HCT116 (cell line): ENCODE data around the gene DYNC1I1.

Experiments used
- CEBPB ChIP-seq: IDR thresholded peaks from 2 replicates; pipeline ENCODE4 v1.6.1; 2012; ENCODE audit warnings: low read depth
- POLR2A ChIP-seq: IDR thresholded peaks from 2 replicates; pipeline ENCODE4 v1.7.0; 2011; ENCODE audit warnings: borderline replicate concordance; ENCODE audit not compliant: insufficient read depth, insufficient read length; ENCODE audit errors: extremely low read depth
- POLR2AphosphoS5 ChIP-seq: IDR thresholded peaks from 2 replicates; pipeline ENCODE4 v1.6.1; 2011; ENCODE audit warnings: mild to moderate bottlenecking, low read depth, low read length, moderate library complexity
- TF ChIP-seq, protein P1 (sequence below), 3 experiments: fragments of 200-600 bp in 1 of 3; sonication (generic) in 1 of 3; IDR thresholded peaks in 2 of 3; conservative IDR thresholded peaks in 1 of 3; 2 replicates each; pipeline ENCODE4 v1.5.1; 2012 to 2017; ENCODE audit warnings: low read depth in 2 of 3, low read length in 2 of 3, antibody characterized with exemption in 1 of 3, borderline replicate concordance in 1 of 3, control low read depth in 1 of 3, mild to moderate bottlenecking in 1 of 3, mixed read lengths in 1 of 3, mixed run types in 1 of 3, moderate library complexity in 1 of 3; ENCODE audit not compliant: insufficient read depth in 1 of 3

DNA sequence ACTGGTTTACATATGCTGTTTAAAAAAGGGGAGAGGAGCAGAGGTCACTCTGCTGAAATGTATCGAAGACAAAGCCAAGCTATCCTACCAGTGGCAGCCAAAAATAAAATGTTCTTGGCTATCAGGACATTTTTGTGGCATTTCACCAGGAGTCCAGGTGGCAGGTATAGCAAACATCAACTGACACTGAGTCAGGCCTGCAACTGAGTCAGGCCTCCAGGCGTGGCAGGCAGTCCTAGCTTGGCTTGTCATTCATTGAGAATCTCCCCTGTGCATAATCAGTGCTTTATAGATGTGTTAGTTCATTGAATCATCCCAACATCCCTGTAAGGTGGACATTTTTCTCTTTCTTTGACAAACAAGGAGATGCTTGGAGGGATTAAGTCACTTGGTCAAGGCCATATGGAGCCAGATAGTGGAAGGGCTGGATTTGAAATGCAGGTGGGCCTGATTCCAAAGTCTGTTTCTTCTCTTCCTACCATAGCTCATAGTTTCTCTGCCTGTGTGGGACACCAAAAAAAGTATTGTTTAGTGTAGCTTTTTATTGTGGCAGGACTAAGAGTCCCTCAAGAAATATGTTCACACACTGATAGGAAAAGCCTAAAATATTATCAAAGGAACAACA is 4.3 kb downstream of the DYNC1I1 start:
- TF ChIP-seq POLR2A, result no peak
- TF ChIP-seq, protein P1, sequence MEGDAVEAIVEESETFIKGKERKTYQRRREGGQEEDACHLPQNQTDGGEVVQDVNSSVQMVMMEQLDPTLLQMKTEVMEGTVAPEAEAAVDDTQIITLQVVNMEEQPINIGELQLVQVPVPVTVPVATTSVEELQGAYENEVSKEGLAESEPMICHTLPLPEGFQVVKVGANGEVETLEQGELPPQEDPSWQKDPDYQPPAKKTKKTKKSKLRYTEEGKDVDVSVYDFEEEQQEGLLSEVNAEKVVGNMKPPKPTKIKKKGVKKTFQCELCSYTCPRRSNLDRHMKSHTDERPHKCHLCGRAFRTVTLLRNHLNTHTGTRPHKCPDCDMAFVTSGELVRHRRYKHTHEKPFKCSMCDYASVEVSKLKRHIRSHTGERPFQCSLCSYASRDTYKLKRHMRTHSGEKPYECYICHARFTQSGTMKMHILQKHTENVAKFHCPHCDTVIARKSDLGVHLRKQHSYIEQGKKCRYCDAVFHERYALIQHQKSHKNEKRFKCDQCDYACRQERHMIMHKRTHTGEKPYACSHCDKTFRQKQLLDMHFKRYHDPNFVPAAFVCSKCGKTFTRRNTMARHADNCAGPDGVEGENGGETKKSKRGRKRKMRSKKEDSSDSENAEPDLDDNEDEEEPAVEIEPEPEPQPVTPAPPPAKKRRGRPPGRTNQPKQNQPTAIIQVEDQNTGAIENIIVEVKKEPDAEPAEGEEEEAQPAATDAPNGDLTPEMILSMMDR (IDR thresholded peaks at IDR 0.05 in 2 of 3, conservative IDR thresholded peaks at IDR 0.05 in 1 of 3; ENCODE audit: borderline replicate concordance in 1 of 3, insufficient read depth in 1 of 3, low read depth in 2 of 3, low read length in 2 of 3), result no peak
- TF ChIP-seq CEBPB, result no peak
- no peak for TF ChIP-seq POLR2AphosphoS5
